ENCODE data around the gene MORN1.
"Not testable (repeated sequence)": the region's sequence is repeated elsewhere in the genome, so short reads cannot be mapped to it uniquely, and the experiment has no call there.

MORN1 gene

GRCh38 chr1:2391041-2391930 lies at the start of gene MORN1, which contains the start of gene RER1:
Gene MORN1 (minus strand): TSS chr1:2391554. CDS start chr1:2391533, 21 bp downstream.
Gene RER1 (plus strand): TSS chr1:2391841. CDS start chr1:2395791, 3,950 bp downstream.
- DNase-seq = peak; percentile 98

- not testable (repeated sequence) for DNase-seq
These were observed 49.0 kb upstream of the MORN1 start for GRCh38 chr1:2440346-2440745.

- DNase-seq = no peak
These were observed 48.0 kb upstream of the MORN1 start for GRCh38 chr1:2439369-2439768.

GRCh38 chr1:2438641-2439040 lies 47.3 kb upstream of the MORN1 start:
- DNase-seq = no peak

GRCh38 chr1:2438038-2438437 lies 46.7 kb upstream of the MORN1 start:
- no peak for DNase-seq

GRCh38 chr1:2437617-2438016 lies 46.3 kb upstream of the MORN1 start:
- DNase-seq = no peak

- DNase-seq = no peak
These were observed 45.5 kb upstream of the MORN1 start for GRCh38 chr1:2436876-2437275.

- no peak for DNase-seq
These were observed 44.5 kb upstream of the MORN1 start for GRCh38 chr1:2435746-2436355.

- DNase-seq = no peak
These were observed 43.7 kb upstream of the MORN1 start for GRCh38 chr1:2435091-2435490.

- no peak for DNase-seq
These were observed 42.7 kb upstream of the MORN1 start for GRCh38 chr1:2433936-2434655.

- DNase-seq = no peak
These were observed 41.8 kb upstream of the MORN1 start for GRCh38 chr1:2433196-2433595.

- no peak for DNase-seq
These were observed 41.1 kb upstream of the MORN1 start for GRCh38 chr1:2432441-2432844.

- no peak for DNase-seq
These were observed 40.2 kb upstream of the MORN1 start for GRCh38 chr1:2431518-2431917.

- DNase-seq = no peak
These were observed 39.7 kb upstream of the MORN1 start for GRCh38 chr1:2431103-2431502.

- no peak for DNase-seq
These were observed 39.2 kb upstream of the MORN1 start for GRCh38 chr1:2430592-2430973.

GRCh38 chr1:2429780-2430591 lies 38.6 kb upstream of the MORN1 start:
- DNase-seq = no peak

GRCh38 chr1:2428490-2428889 lies 37.1 kb upstream of the MORN1 start:
- no peak for DNase-seq

GRCh38 chr1:2427976-2428375 lies 36.6 kb upstream of the MORN1 start:
- no peak for DNase-seq

- DNase-seq = no peak
These were observed 35.7 kb upstream of the MORN1 start for GRCh38 chr1:2427051-2427450.

GRCh38 chr1:2426540-2426939 lies 35.2 kb upstream of the MORN1 start:
- DNase-seq = no peak

GRCh38 chr1:2425892-2426291 lies 34.5 kb upstream of the MORN1 start:
- no peak for DNase-seq

GRCh38 chr1:2422523-2422922 lies 31.2 kb upstream of the MORN1 start:
- DNase-seq = no peak

GRCh38 chr1:2419416-2419815 lies 28.1 kb upstream of the MORN1 start:
- no peak for DNase-seq

Data from activated CD4-positive, alpha-beta T cell treated with anti-CD3 and anti-CD28 coated beads for 4 hours (primary cell).